Measurements from ENCODE around the gene JADE2.
"Not testable (repeated sequence)": the region's sequence is repeated elsewhere in the genome, so short reads cannot be mapped to it uniquely, and the experiment has no call there.

Gene JADE2

GRCh38 chr5:134595458-134595838 lies 70.0 kb downstream of the JADE2 start:
- no peak overlapping the region for H3K4me3 ChIP-seq (ENCODE audit: low read depth, low read length)
- no peak for DNase-seq (ENCODE audit: low read depth, low spot score)
- in situ Hi-C loops (cut with HindIII; ENCODE audit: low sequenced_read_pairs) = no loop called here
- TF ChIP-seq CTCF (IDR thresholded peaks at IDR 0.05; ENCODE audit: low read depth, low read length) = no peak

GRCh38 chr5:134599820-134600219 lies 74.3 kb downstream of the JADE2 start:
- in situ Hi-C loops (cut with HindIII; ENCODE audit: low sequenced_read_pairs); DNase-seq (ENCODE audit: low read depth, low spot score); H3K4me3 ChIP-seq (ENCODE audit: low read depth, low read length): not testable (repeated sequence)

- TF ChIP-seq CTCF (IDR thresholded peaks at IDR 0.05; ENCODE audit: low read depth, low read length) = no peak
- no peak overlapping the region for H3K4me3 ChIP-seq (ENCODE audit: low read depth, low read length)
- peak; percentile 55 for DNase-seq (ENCODE audit: low read depth, low spot score)
- in situ Hi-C loops (cut with HindIII; ENCODE audit: low sequenced_read_pairs) = no loop called here
These were observed 75.1 kb downstream of the JADE2 start for GRCh38 chr5:134600600-134600999.

- no peak overlapping the region for H3K4me3 ChIP-seq (ENCODE audit: low read depth, low read length)
- TF ChIP-seq CTCF (IDR thresholded peaks at IDR 0.05; ENCODE audit: low read depth, low read length) = no peak
- peak; percentile 12 for DNase-seq (ENCODE audit: low read depth, low spot score)
- in situ Hi-C loops (cut with HindIII; ENCODE audit: low sequenced_read_pairs) = no loop called here
These were observed 77.6 kb downstream of the JADE2 start for GRCh38 chr5:134603059-134603458.

- in situ Hi-C loops (cut with HindIII; ENCODE audit: low sequenced_read_pairs) = no loop called here
- TF ChIP-seq CTCF (IDR thresholded peaks at IDR 0.05; ENCODE audit: low read depth, low read length) = no peak
These were observed 79.4 kb downstream of the JADE2 start for GRCh38 chr5:134604908-134605307.

GRCh38 chr5:134606726-134607125 lies 81.3 kb downstream of the JADE2 start:
- no peak overlapping the region for H3K4me3 ChIP-seq (ENCODE audit: low read depth, low read length)
- no peak for TF ChIP-seq CTCF (IDR thresholded peaks at IDR 0.05; ENCODE audit: low read depth, low read length)
- in situ Hi-C loops (cut with HindIII; ENCODE audit: low sequenced_read_pairs) = no loop called here
- DNase-seq (ENCODE audit: low read depth, low spot score) = no peak

More at GRCh38 chr5:134604908-134605307, 79.4 kb downstream of the JADE2 start:
- no peak for DNase-seq (ENCODE audit: low read depth, low spot score)
- no peak overlapping the region for H3K4me3 ChIP-seq (ENCODE audit: low read depth, low read length)

- no peak for TF ChIP-seq CTCF (IDR thresholded peaks at IDR 0.05; ENCODE audit: low read depth, low read length)
- in situ Hi-C loops (cut with HindIII; ENCODE audit: low sequenced_read_pairs) = no loop called here
- no peak for DNase-seq (ENCODE audit: low read depth, low spot score)
- no peak overlapping the region for H3K4me3 ChIP-seq (ENCODE audit: low read depth, low read length)
These were observed 83.1 kb downstream of the JADE2 start for GRCh38 chr5:134608555-134608954.
